ENCODE measurements around the gene RHBDL2.

GRCh38 chr1:38973659-38974437 lies 32.2 kb upstream of the RHBDL2 start:
- TF ChIP-seq CTCF (conservative IDR thresholded peaks at IDR 0.05) (no peak), EZH2 (IDR thresholded peaks at IDR 0.05; ENCODE audit: low read depth) (no peak)
